NCI-H748 treated with DMSO at 0.1 percent for 48 hours (cell line): Measurements from ENCODE around the gene GALE.
A peak's percentile ranks its signal among the peaks of the same experiment; 100 is the strongest.
"Not testable (repeated sequence)": the region's sequence is repeated elsewhere in the genome, so short reads cannot be mapped to it uniquely, and the experiment has no call there.

Experiments
- DNase-seq: peaks from one replicate; lab custom pipeline; 2025; lab: John Stamatoyannopoulos, UW

GALE gene

GRCh38 chr1:23792151-23792945 is 8.2 kb downstream of the GALE start:
- no peak for DNase-seq

- no peak for DNase-seq
Observed at GRCh38 chr1:23791516-23792047, 9.0 kb downstream of the GALE start.

GRCh38 chr1:23790696-23791515 is 9.6 kb downstream of the GALE start, which contains the start of gene LYPLA2:
Gene LYPLA2, plus strand, starts transcription at chr1:23791145. Its CDS starts 1,538 bp downstream, at chr1:23792683.
- DNase-seq = peak; percentile 39

GRCh38 chr1:23788695-23789094 is 11.9 kb downstream of the GALE start:
- no peak for DNase-seq

- no peak for DNase-seq
Observed at GRCh38 chr1:23787701-23788100, 12.9 kb downstream of the GALE start.

GRCh38 chr1:23784846-23785245 is 15.7 kb downstream of the GALE start:
- DNase-seq = no peak

- DNase-seq = not testable (repeated sequence)
Observed at GRCh38 chr1:23783141-23783540, 17.4 kb downstream of the GALE start.

- DNase-seq = no peak
Observed at GRCh38 chr1:23779826-23780371, 20.7 kb downstream of the GALE start.

GRCh38 chr1:23777979-23778814 is 22.4 kb downstream of the GALE start, which contains the start of gene PITHD1:
Gene PITHD1, plus strand, starts transcription at chr1:23778418. Its CDS starts 98 bp downstream, at chr1:23778516.
- DNase-seq = peak; percentile 31

GRCh38 chr1:23776217-23776616 is 24.3 kb downstream of the GALE start:
- DNase-seq = no peak

- DNase-seq = no peak
Observed at GRCh38 chr1:23774174-23774880, 26.2 kb downstream of the GALE start.

GRCh38 chr1:23772854-23773242 is 27.7 kb downstream of the GALE start:
- no peak for DNase-seq

- peak; percentile 15 for DNase-seq
Observed at GRCh38 chr1:23772049-23772853, 28.3 kb downstream of the GALE start.

- no peak for DNase-seq
Observed at GRCh38 chr1:23768733-23769132, 31.8 kb downstream of the GALE start.

GRCh38 chr1:23763041-23763577 is 37.4 kb downstream of the GALE start:
- DNase-seq = no peak

- no peak for DNase-seq
Observed at GRCh38 chr1:23759277-23759676, 41.3 kb downstream of the GALE start.

GRCh38 chr1:23757812-23758211 is 42.7 kb downstream of the GALE start:
- no peak for DNase-seq

- no peak for DNase-seq
Observed at GRCh38 chr1:23756676-23757075, 43.9 kb downstream of the GALE start.

GRCh38 chr1:23752909-23753308 is 47.6 kb downstream of the GALE start:
- no peak for DNase-seq

- DNase-seq = no peak
Observed at GRCh38 chr1:23751815-23752200, 48.7 kb downstream of the GALE start.
